HG03097 (cell line): ENCODE measurements around the gene RASGRP2.

Source experiments
- ATAC-seq: cut with Tn5 transposase; IDR thresholded peaks from one replicate; pipeline ENCODE4 v1.9.1; 2021; ENCODE audit not compliant: unreplicated experiment, low FRiP score

The RASGRP2 gene

GRCh38 chr11:64720640-64721358 is 23.1 kb downstream of the RASGRP2 start:
- ATAC-seq, result no peak

DNA sequence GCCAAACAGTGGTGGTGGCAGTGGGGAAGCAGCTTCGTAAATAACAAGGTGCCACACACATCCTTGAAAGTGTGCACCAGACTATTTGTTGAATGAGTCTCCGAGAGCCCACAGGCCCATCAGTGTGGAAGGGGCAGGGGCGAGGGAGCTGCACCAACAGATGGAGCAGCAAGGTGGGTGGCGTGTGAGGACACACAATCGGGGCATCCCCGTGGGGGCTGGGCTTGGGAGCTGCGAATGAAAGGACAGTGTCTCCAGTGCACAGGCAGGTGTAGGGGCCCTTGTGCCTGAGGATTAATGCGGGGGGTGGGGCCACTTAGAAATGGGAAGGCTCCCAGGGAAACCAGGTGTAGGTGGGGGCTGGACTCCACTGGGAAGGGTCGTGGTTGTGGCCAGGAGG is 23.8 kb downstream of the RASGRP2 start:
- no peak for ATAC-seq

DNA sequence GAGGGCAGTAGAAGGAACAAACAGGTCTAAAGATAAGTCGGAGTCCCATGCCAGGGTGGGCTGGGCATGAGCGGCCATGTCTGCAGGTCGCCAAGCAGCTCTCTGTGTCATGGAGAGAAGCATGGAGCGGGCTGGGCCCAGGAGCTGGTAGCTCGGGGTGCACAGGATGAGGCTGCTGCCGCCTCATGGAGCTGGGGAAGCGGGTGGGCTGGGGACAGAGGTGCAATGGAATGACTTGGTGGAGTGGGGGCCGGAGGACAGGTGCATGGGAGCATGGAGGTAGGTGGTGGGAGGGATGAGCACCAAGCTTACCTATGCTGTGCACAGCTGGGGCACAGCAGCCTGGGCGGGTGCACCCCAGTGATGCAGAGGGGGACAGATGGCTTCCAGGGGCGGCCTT is 24.5 kb downstream of the RASGRP2 start:
- ATAC-seq, result no peak

DNA sequence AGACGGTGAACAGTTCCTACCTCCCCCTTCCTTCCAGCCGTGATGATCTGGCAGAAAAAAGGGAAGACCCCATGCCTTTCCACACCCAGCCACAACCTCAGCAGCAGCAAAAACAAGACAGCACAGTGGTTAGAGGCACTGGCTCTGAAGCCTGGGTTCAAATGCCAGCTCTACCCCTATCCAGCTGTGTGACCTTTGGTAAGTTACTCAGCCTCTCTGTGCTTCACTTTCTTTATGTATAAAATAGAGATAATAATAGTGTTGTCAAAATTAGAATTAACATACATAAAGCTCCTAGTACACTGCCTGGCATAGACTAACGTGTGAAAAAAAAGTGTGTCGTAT is 25.2 kb downstream of the RASGRP2 start:
- no peak for ATAC-seq

GRCh38 chr11:64718084-64718779 is 25.7 kb downstream of the RASGRP2 start:
- no peak for ATAC-seq

DNA sequence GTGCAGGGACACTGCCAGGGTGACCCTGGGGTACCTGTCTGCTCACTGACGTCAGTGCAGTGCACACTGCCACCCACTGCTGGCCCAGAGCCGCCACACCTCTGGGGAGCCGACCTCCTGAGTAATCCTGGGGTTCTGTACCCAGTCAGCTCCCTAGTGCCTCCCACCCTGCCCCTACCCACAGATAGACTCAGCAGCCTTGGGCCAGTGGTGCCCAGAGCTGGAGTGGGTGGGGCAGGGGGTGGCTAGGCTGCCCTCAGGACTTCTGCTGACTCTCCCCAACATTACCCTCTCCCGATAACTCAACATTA is 26.7 kb downstream of the RASGRP2 start:
- no peak for ATAC-seq

DNA sequence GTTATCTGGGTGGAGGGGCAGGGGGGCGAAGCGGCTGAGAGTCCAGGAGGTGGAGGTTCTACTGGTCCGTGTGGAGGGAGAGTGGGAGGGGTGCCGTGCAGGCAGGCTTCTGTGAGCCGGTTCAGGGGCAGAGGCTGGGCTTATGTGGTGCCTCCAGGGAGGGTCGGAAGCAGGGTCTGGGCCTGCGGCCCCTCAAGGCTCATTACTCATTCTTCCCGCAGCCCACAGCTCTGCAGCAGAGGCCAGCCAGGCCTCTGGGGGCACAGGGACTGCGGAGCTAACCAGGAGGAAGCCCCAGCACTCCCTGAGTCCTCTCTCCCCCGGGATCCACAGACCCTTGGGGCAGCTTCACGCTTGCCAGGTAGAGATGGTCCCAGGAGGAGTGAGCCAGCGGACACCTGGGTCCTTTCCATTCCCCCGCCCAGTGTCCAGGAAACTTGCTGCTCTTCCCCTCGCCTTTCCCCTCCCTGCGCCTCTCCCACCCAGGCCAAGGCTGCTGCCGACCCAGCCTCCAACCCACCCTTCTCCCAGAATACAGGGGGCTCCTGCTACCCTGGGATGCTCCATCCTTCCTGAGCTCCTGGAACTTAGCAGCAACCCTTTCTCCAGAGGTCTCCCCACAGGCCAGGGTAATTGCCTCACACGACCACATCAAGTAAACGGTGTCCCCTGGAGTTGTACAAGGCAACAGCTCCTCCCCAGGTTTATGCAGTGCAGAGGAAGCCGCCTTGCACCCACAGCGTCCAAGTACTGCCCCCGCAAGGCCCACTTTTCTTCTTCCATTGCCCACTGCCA is 27.3 kb downstream of the RASGRP2 start:
- no peak for ATAC-seq

DNA sequence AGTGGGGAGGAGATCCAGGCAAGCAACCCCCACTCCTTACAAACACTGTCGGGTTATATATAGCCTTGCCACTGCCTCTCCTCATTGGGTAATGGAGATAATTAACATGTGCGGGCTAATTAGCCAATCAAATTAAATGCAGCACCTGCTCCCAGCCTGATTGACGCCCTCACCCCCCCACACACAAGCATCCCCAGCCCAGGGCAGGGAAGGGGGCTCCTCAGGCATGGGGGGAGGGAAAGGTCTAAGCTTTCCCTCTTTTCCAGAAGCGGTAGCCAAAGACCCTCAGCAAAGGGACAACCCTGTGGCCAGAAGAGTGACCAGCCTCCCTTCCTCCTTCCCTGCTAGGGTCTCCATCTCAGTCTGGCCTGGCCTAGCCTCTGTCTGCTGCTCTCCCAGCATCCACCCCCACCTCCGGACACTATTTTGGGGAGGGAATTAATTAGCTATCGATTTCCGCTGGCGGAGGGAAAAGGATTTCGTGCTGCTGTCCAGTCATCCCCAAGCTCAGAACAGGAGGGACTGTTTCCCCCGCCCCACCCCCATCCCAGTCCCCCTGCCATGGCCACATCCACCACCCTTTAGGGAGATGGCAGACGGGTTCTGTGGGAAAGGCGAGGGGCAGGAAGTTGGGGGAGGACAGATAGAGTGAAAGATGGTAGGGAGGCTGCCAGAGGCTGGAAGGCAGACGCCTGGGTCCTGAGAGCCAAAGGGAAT is 28.0 kb downstream of the RASGRP2 start:
- no peak for ATAC-seq

DNA sequence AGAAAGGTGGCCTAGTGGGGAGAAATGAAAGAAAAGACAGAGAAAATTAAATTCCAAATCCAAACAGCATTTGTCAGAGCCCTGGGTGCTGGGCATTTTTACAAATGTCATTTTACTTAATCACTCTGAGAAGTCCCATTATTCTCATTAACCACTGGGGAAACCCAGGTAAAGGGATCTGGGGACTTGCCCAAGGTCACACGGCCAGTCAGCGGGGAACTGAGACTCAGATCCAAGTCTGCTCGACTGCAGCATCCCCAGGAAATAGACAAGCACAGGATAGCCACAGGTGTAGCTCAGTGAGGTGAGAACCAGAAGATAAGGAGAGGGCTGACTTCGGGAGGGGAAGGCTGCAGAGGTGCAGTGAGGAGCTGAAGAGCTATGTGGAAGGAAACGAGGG is 28.8 kb downstream of the RASGRP2 start:
- no peak for ATAC-seq

- ATAC-seq, result no peak
Observed at GRCh38 chr11:64714666-64715065, 29.3 kb downstream of the RASGRP2 start.

DNA sequence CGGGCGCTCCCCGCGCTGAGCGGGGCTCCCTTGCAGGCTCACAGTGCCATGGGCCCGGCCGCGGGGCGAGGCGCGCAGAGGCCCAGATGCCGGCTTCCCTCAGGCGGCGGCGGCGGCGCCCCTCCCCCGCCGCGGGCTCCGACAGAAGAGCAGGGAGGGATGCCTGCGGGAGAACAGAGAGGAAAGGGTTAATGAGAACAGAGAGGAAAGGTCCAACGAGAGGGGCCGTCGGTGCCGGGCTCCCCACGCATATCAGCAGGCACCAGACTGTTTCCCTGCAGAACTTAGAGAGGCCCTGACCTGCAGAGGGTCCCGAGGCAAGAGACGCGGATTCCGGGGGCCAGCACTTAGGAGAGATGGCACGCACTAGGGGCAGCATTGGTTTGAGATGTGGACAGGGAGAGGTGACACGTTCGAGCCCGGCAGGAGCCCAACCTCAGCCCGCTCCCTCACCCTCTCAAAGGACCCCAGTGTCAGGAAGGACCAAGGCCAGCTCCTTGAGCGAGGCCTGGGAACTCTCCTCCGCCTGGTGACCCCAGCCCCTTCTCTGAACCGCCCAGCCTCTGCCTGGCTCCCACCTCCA is 30.1 kb downstream of the RASGRP2 start:
- ATAC-seq, result no peak

GRCh38 chr11:64713016-64713707 is 30.8 kb downstream of the RASGRP2 start:
- ATAC-seq, result no peak

DNA sequence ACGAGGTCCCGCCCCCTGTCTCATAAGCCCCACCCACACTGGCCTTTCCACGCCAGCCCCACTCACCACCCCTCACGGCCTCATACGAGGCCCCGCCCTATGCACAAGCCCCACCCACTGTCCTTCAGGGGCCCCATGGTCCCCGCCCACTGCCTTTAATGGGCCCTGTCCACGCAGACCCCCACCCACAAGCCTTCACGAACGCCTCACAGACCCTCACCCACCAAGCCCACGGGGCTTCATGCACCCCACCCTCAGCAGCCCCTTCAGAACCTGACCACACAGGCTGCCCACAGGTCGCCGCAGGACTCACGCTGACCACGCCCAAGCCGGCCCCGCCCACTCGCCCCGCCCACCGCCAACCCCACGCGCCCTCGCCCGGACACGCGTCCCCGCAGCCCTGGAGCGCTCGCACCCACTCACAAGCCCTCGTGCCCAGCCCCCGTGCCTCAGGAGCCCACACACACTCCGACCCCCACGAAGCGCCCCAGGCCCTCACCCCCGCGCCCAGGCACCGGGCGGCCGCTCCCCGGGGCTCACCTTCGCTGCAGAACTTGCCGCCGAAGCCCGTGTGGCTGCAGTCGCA is 31.4 kb downstream of the RASGRP2 start:
- ATAC-seq, result no peak

GRCh38 chr11:64711956-64712362 is 32.0 kb downstream of the RASGRP2 start:
- no peak for ATAC-seq

- ATAC-seq, result no peak
Observed at GRCh38 chr11:64711138-64711955, 32.6 kb downstream of the RASGRP2 start.

DNA sequence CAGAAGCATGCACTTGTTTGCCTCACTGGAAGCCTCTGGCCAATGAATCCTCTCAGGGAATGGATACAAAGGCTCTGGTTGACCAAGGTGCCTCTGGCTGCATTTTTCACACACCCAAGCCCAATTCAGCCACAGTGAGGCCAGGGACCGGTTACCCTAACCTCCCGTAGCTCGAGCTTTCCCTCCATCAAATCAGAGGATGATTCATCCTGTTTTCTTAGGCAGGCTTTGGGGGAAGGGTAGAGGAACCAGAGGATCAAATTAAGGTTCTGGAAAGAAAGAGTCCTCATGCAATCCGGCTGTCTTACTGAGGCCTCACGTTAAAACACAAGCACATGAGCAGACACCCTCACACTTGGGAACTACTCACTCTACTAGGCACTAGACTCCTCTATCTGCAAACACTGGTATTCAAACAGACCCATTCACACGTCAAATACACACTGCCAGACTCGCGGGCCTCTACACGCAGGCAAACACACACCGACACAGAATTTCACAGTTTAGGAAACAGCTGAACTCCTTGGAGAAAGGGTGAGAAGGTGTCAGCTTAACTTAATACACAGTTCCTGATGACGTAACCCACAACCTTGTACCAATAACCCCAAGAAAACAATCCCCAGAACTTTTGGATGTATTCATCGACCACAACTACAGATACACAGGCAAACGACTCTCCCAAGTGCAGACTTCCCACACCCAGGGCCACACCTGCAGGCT is 33.4 kb downstream of the RASGRP2 start:
- no peak for ATAC-seq

GRCh38 chr11:64705501-64705900 is 38.4 kb downstream of the RASGRP2 start:
- ATAC-seq, result no peak

DNA sequence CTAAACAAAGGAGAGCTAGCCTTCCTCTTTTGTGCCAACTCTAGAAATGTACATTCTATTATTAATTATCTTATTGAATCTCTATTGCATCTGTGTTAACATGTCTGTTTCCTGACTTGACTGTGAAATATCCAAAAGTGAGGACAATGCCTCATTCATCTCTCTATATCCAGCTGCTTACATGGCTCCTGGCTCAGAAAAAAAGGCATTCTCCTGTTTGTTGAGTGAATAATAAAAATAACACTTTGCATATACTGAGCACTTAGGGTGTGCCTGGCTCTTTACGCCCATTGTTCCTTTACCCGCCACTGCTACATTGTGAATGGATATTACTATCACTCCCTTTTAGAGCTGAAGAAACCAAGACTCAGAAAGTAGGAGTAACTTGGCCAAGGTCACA is 40.9 kb downstream of the RASGRP2 start:
- ATAC-seq, result no peak
